Measurements from ENCODE around the gene WFDC12. TPM values are rescaled to one million over a fixed set of nuclear protein-coding genes. Genes with fewer than 3 reads are reported as not detected.

Gene WFDC12
- total RNA-seq (not detected in 2 replicates), polyA plus RNA-seq (not detected in 2 replicates), polyA minus RNA-seq (not detected in 2 replicates)
- total RNA-seq (2013) = not detected

GRCh38 chr20:45124365-45124764 lies at the start of gene WFDC12:
WFDC12 (minus strand) TSS chr20:45124465; CDS start chr20:45124447, 18 bp downstream.
- Histone ChIP-seq H3K4me3 (ENCODE audit: control extremely low read depth in 1 of 5, extremely low read depth in 1 of 5, insufficient read depth in 1 of 5, low read depth in 2 of 5, low read length in 4 of 5) (no peak within 1 kb of the TSS), H2AFZ (ENCODE audit: insufficient read depth, low read depth, low read length, poor library complexity, severe bottlenecking) (no peak within 1 kb of the TSS), H3K4me1 (ENCODE audit: control insufficient read depth in 2 of 2, insufficient read depth in 2 of 2, low read length in 2 of 2) (no peaks in the 10 kb centered on the region), H4K20me1 (ENCODE audit: control insufficient read depth, insufficient read depth, low read length, poor library complexity, severe bottlenecking) (no peaks in the 10 kb centered on the region), H3K27ac (ENCODE audit: low read length in 2 of 2) (no peak within 1 kb of the TSS), H3K27me3 (replicated peaks in 1 of 4; ENCODE audit: control extremely low read depth in 1 of 4, control insufficient read depth in 3 of 4, insufficient read depth in 4 of 4, low read length in 3 of 4) (peaks cover 0 to 6% (median 4%) of the 10 kb centered on the region in 4 experiments), H3K79me2 (ENCODE audit: control insufficient read depth, insufficient read depth, low read length) (no peaks in the 10 kb centered on the region), H3K4me2 (replicated peaks; ENCODE audit: low read depth, low read length, poor library complexity, severe bottlenecking) (no peak within 1 kb of the TSS), H3K36me3 (replicated peaks in 1 of 2; ENCODE audit: control extremely low read depth in 1 of 2, control insufficient read depth in 1 of 2, extremely low read depth in 1 of 2, insufficient read depth in 2 of 2, low read length in 1 of 2) (no peaks in the 10 kb centered on the region), H3K9me3 (ENCODE audit: control extremely low read depth in 1 of 3, control insufficient read depth in 2 of 3, insufficient read depth in 1 of 3, low read length in 2 of 3) (peaks cover 0 to 5% (median 0%) of the 10 kb centered on the region in 3 donors), H3K9ac (ENCODE audit: low read length) (no peak within 1 kb of the TSS)
- ChIA-PET POLR2A (no interaction called here), CTCF (interaction anchor here (0.7 kb wide), 1 partner anchor 80 kb away, joined by 3 read pairs; no protein-coding TSS in a partner anchor)
- Mint-ChIP-seq H3K9me3 (ENCODE audit: insufficient read depth) (no peaks in the 10 kb centered on the region), H3K27ac (no peak within 1 kb of the TSS), H3K4me1 (no peaks in the 10 kb centered on the region), H3K4me3 (no peak within 1 kb of the TSS), H3K27me3 (peaks cover 44% of the 10 kb centered on the region)
- ATAC-seq (ENCODE audit: low read depth) = no peak
- TF ChIP-seq CTCF (IDR thresholded peaks at IDR 0.05) (no peak), EZH2 (IDR thresholded peaks at IDR 0.05; ENCODE audit: borderline replicate concordance, insufficient read depth, low read depth, low read length, poor library complexity, severe bottlenecking) (no peak)
- 100% methylated on average over 1 of the region's 6 CpGs for WGBS (ENCODE audit: insufficient coverage)
- DNase-seq = no peak
- intact Hi-C loops (cut with micrococcal nuclease) = no loop called here

- no peak overlapping the region for H3K27ac ChIP-seq (ENCODE audit: low read length in 2 of 2)
- H3K4me3 Mint-ChIP-seq = no peak overlapping the region
- no peaks in the 10 kb centered on the region for H4K20me1 ChIP-seq (ENCODE audit: control insufficient read depth, insufficient read depth, low read length, poor library complexity, severe bottlenecking)
- intact Hi-C loops (cut with micrococcal nuclease) = no loop called here
- H3K79me2 ChIP-seq (ENCODE audit: control insufficient read depth, insufficient read depth, low read length) = no peaks in the 10 kb centered on the region
- peaks cover 20% of the 10 kb centered on the region for H3K27me3 Mint-ChIP-seq
- TF ChIP-seq EZH2 (IDR thresholded peaks at IDR 0.05; ENCODE audit: borderline replicate concordance, insufficient read depth, low read depth, low read length, poor library complexity, severe bottlenecking) (no peak), CTCF (IDR thresholded peaks at IDR 0.05) (no peak)
- H3K4me1 Mint-ChIP-seq = no peaks in the 10 kb centered on the region
- H3K27ac Mint-ChIP-seq = no peak overlapping the region
- no peaks in the 10 kb centered on the region for H3K9me3 ChIP-seq (ENCODE audit: control extremely low read depth in 1 of 3, control insufficient read depth in 2 of 3, insufficient read depth in 1 of 3, low read length in 2 of 3)
- no peak overlapping the region for H3K4me2 ChIP-seq (replicated peaks; ENCODE audit: low read depth, low read length, poor library complexity, severe bottlenecking)
- DNase-seq (no peak), ATAC-seq (ENCODE audit: low read depth) (no peak)
- H3K27me3 ChIP-seq (replicated peaks in 1 of 4; ENCODE audit: control extremely low read depth in 1 of 4, control insufficient read depth in 3 of 4, insufficient read depth in 4 of 4, low read length in 3 of 4) = no peaks in the 10 kb centered on the region
- POLR2A ChIA-PET = no interaction called here
- no peaks in the 10 kb centered on the region for H3K9me3 Mint-ChIP-seq (ENCODE audit: insufficient read depth)
- no peaks in the 10 kb centered on the region for H3K4me1 ChIP-seq (ENCODE audit: control insufficient read depth in 2 of 2, insufficient read depth in 2 of 2, low read length in 2 of 2)
- CTCF ChIA-PET = no interaction called here
- no peak overlapping the region for H3K4me3 ChIP-seq (ENCODE audit: control extremely low read depth in 1 of 5, extremely low read depth in 1 of 5, insufficient read depth in 1 of 5, low read depth in 2 of 5, low read length in 4 of 5)
- H3K9ac ChIP-seq (ENCODE audit: low read length) = no peak overlapping the region
- WGBS (ENCODE audit: insufficient coverage) = 40% methylated on average over 1 of the region's 1 CpG
- H2AFZ ChIP-seq (ENCODE audit: insufficient read depth, low read depth, low read length, poor library complexity, severe bottlenecking) = no peak overlapping the region
- H3K36me3 ChIP-seq (replicated peaks in 1 of 2; ENCODE audit: control extremely low read depth in 1 of 2, control insufficient read depth in 1 of 2, extremely low read depth in 1 of 2, insufficient read depth in 2 of 2, low read length in 1 of 2) = no peaks in the 10 kb centered on the region
These were observed 49.3 kb upstream of the WFDC12 start for GRCh38 chr20:45173522-45173921.

Measured in B cell (primary cell).